GM21737 (cell line): ENCODE measurements around the gene CEP85.
"Not testable (repeated sequence)": the region's sequence is repeated elsewhere in the genome, so short reads cannot be mapped to it uniquely, and the experiment has no call there.

ENCODE experiments used
- ATAC-seq: cut with Tn5 transposase; IDR thresholded peaks from one replicate; pipeline ENCODE4 v1.9.1; 2021; ENCODE audit warnings: mild to moderate bottlenecking, moderate library complexity; ENCODE audit not compliant: unreplicated experiment

The CEP85 gene

GRCh38 chr1:26307966-26308899, 74.2 kb downstream of the CEP85 start:
- not testable (repeated sequence) for ATAC-seq

- no peak for ATAC-seq
Measured at GRCh38 chr1:26314501-26314900, 80.5 kb downstream of the CEP85 start.

GRCh38 chr1:26315874-26316850, 82.2 kb downstream of the CEP85 start:
- ATAC-seq = no peak

- no peak for ATAC-seq
Measured at GRCh38 chr1:26317146-26317545, 83.1 kb downstream of the CEP85 start.

GRCh38 chr1:26317612-26318337, 83.8 kb downstream of the CEP85 start, which contains the start of gene CD52:
CD52 (plus strand) TSS chr1:26317958; CDS start chr1:26318018, 60 bp downstream.
- ATAC-seq = peak; percentile 41

GRCh38 chr1:26318338-26319064, 84.5 kb downstream of the CEP85 start:
- ATAC-seq = no peak

GRCh38 chr1:26320896-26321295, 86.9 kb downstream of the CEP85 start:
- no peak for ATAC-seq

- ATAC-seq = no peak
Measured at GRCh38 chr1:26321315-26322041, 87.5 kb downstream of the CEP85 start.

GRCh38 chr1:26322042-26322331, 88.0 kb downstream of the CEP85 start:
- no peak for ATAC-seq

- ATAC-seq = no peak
Measured at GRCh38 chr1:26323382-26323781, 89.4 kb downstream of the CEP85 start.

- no peak for ATAC-seq
Measured at GRCh38 chr1:26324550-26324949, 90.5 kb downstream of the CEP85 start.

GRCh38 chr1:26327956-26328362, 94.0 kb downstream of the CEP85 start:
- no peak for ATAC-seq
